ENCODE data around the gene TRIOBP. TPM values are rescaled to one million over a fixed set of nuclear protein-coding genes. Genes with fewer than 3 reads are reported as not detected.
A peak's percentile ranks its signal among the peaks of the same experiment; 100 is the strongest.

Gene TRIOBP
- total and polyA plus RNA-seq, 2 of the 13 experiments (the other 11 are each of a cell fraction or from before 2014, with no cell fraction given): 6.1 to 15.4 TPM

DNA sequence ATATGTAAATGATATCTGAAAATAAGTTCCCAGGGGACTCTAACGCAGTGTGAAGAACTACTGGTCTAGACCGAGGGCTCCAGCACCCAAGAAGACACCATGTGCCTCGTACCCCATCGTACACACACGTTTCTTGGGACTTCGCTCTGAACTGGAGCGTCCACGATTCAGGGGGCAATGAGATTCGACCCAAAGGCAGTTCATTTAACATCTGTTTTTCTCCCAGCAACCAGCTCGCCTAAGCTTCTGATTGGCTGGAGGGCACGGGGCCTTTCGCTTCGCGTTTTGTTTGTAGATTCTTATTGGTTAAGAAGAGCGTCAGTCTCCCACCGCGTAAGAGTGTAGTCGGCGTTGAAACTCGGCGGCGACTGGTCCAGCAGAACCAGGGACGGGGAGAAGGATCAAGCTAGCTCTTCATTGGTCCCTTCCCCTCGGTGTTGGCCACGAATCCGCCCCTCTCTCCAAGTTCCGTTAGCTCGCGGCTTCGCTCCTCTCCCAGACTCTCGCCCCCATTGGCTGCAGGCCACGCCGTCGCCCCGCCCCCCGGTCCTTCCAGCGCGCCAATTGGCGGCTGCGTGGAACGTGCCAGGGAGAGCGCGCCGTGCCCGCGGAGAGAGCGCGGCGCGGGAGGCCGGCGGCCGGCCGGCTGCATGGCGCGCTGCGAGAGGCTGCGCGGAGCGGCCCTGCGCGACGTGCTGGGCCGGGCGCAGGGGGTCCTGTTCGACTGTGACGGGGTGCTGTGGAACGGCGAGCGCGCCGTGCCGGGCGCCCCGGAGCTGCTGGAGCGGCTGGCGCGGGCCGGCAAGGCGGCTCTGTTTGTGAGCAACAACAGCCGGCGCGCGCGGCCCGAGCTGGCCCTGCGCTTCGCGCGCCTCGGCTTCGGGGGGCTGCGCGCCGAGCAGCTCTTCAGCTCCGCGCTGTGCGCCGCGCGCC is 38.4 kb upstream of the TRIOBP start, which contains the start of gene PDXP (continued):
- TF ChIP-seq ZNF570 (CRISPR knock-in tag; IDR thresholded peaks at IDR 0.05; ENCODE audit: borderline replicate concordance) (no peak), FIP1L1 (IDR thresholded peaks at IDR 0.05; ENCODE audit: borderline replicate concordance, insufficient read depth, low read depth, low read length) (no peak), TEAD3 (CRISPR knock-in tag; optimal IDR thresholded peaks at IDR 0.05; ENCODE audit: borderline replicate concordance) (peak; percentile 2), ZNF7 (CRISPR knock-in tag; IDR thresholded peaks at IDR 0.05) (no peak), ZNF17 (CRISPR knock-in tag; IDR thresholded peaks at IDR 0.05) (no peak), ZNF543 (CRISPR knock-in tag; IDR thresholded peaks at IDR 0.05) (no peak), ZFAT (CRISPR knock-in tag; conservative IDR thresholded peaks at IDR 0.05) (no peak), NFKBIZ (CRISPR knock-in tag; IDR thresholded peaks at IDR 0.05) (no peak), NCOA5 (CRISPR knock-in tag; IDR thresholded peaks at IDR 0.05) (no peak), ZSCAN12 (CRISPR knock-in tag; IDR thresholded peaks at IDR 0.05) (no peak), HDAC6 (IDR thresholded peaks at IDR 0.05; ENCODE audit: low read depth, low read length) (no peak), SMARCC2 (IDR thresholded peaks at IDR 0.05) (no peak), SALL1 (CRISPR knock-in tag; IDR thresholded peaks at IDR 0.05) (peak; percentile 52; the same call in 1 of the 2 replicates), ZNF747 (CRISPR knock-in tag; IDR thresholded peaks at IDR 0.05; ENCODE audit: borderline replicate concordance) (no peak)
- TF ChIP-seq, protein P1, sequence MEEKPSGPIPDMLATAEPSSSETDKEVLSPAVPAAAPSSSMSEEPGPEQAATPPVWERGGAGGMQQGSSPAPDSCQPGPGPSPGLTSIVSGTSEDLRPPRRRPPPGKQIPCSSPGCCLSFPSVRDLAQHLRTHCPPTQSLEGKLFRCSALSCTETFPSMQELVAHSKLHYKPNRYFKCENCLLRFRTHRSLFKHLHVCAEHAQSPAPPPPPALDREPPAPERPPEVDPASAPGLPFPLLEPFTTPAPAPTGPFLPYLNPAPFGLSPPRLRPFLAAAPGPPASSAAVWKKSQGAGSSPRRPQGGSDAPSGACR (CRISPR knock-in tag; IDR thresholded peaks at IDR 0.05): no peak
- TF ChIP-seq, protein P2, sequence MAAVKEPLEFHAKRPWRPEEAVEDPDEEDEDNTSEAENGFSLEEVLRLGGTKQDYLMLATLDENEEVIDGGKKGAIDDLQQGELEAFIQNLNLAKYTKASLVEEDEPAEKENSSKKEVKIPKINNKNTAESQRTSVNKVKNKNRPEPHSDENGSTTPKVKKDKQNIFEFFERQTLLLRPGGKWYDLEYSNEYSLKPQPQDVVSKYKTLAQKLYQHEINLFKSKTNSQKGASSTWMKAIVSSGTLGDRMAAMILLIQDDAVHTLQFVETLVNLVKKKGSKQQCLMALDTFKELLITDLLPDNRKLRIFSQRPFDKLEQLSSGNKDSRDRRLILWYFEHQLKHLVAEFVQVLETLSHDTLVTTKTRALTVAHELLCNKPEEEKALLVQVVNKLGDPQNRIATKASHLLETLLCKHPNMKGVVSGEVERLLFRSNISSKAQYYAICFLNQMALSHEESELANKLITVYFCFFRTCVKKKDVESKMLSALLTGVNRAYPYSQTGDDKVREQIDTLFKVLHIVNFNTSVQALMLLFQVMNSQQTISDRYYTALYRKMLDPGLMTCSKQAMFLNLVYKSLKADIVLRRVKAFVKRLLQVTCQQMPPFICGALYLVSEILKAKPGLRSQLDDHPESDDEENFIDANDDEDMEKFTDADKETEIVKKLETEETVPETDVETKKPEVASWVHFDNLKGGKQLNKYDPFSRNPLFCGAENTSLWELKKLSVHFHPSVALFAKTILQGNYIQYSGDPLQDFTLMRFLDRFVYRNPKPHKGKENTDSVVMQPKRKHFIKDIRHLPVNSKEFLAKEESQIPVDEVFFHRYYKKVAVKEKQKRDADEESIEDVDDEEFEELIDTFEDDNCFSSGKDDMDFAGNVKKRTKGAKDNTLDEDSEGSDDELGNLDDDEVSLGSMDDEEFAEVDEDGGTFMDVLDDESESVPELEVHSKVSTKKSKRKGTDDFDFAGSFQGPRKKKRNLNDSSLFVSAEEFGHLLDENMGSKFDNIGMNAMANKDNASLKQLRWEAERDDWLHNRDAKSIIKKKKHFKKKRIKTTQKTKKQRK (IDR thresholded peaks at IDR 0.05; ENCODE audit: low read length): peak; percentile 62
- TF ChIP-seq, protein P3, sequence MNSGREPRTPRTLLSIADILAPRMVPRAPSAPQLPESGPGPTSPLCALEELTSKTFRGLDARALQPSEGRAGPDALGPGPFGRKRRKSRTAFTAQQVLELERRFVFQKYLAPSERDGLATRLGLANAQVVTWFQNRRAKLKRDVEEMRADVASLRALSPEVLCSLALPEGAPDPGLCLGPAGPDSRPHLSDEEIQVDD (CRISPR knock-in tag; IDR thresholded peaks at IDR 0.05; ENCODE audit: borderline replicate concordance): peak; percentile 74; the same call in 1 of the 2 replicates
- TF ChIP-seq, protein P4, sequence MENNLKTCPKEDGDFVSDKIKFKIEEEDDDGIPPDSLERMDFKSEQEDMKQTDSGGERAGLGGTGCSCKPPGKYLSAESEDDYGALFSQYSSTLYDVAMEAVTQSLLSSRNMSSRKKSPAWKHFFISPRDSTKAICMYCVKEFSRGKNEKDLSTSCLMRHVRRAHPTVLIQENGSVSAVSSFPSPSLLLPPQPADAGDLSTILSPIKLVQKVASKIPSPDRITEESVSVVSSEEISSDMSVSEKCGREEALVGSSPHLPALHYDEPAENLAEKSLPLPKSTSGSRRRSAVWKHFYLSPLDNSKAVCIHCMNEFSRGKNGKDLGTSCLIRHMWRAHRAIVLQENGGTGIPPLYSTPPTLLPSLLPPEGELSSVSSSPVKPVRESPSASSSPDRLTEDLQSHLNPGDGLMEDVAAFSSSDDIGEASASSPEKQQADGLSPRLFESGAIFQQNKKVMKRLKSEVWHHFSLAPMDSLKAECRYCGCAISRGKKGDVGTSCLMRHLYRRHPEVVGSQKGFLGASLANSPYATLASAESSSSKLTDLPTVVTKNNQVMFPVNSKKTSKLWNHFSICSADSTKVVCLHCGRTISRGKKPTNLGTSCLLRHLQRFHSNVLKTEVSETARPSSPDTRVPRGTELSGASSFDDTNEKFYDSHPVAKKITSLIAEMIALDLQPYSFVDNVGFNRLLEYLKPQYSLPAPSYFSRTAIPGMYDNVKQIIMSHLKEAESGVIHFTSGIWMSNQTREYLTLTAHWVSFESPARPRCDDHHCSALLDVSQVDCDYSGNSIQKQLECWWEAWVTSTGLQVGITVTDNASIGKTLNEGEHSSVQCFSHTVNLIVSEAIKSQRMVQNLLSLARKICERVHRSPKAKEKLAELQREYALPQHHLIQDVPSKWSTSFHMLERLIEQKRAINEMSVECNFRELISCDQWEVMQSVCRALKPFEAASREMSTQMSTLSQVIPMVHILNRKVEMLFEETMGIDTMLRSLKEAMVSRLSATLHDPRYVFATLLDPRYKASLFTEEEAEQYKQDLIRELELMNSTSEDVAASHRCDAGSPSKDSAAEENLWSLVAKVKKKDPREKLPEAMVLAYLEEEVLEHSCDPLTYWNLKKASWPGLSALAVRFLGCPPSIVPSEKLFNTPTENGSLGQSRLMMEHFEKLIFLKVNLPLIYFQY (CRISPR knock-in tag; IDR thresholded peaks at IDR 0.05; ENCODE audit: borderline replicate concordance): 0 out of 2 replicates have a peak, but pooled peaks have one; percentile 17
